ENCODE data around the gene UQCC2. TPM values are rescaled to one million over a fixed set of nuclear protein-coding genes. Genes with fewer than 3 reads are reported as not detected.

UQCC2 gene
- total and polyA plus RNA-seq, 2 of the 8 experiments (the other 6 are each of a cell fraction or from before 2014, with no cell fraction given), result 52.1 to 104 TPM

GRCh38 chr6:33740794-33741193, 29.3 kb upstream of the UQCC2 start (continued):
- TF ChIP-seq CHD7 (IDR thresholded peaks at IDR 0.05; ENCODE audit: insufficient replicate concordance, low read length) (no peak), NRF1 (IDR thresholded peaks at IDR 0.05; ENCODE audit: low read depth, low read length) (no peak), YY1 (IDR thresholded peaks at IDR 0.05; ENCODE audit: low read depth, low read length) (no peak), NANOG (IDR thresholded peaks at IDR 0.05; ENCODE audit: insufficient read depth, low read depth, low read length, poor library complexity, severe bottlenecking) (no peak), E2F6 (IDR thresholded peaks at IDR 0.05) (no peak)
